Neural progenitor cell (in vitro differentiated cells): Measurements from ENCODE around the gene ATP5PF. TPM values are rescaled to one million over a fixed set of nuclear protein-coding genes. Genes with fewer than 3 reads are reported as not detected.

Experiments used
- DNase-seq: peaks from one replicate; pipeline ENCODE4 v3.0.0-alpha.2; 2016; ENCODE audit warnings: low spot score
- H2AFZ ChIP-seq: fragments of 200-600 bp; sonication (generic); replicated peaks from 2 replicates; pipeline ENCODE4 v1.6.1; 2016; ENCODE audit warnings: antibody characterized with exemption
- H3F3A ChIP-seq: fragments of 200-600 bp; sonication (generic); 2 replicates; pipeline ENCODE4 v1.6.1; 2016; ENCODE audit warnings: antibody characterized with exemption, low read depth
- H3K27ac ChIP-seq: fragments of 200-600 bp; sonication (generic); 2 replicates; pipeline ENCODE4 v1.5.1; 2016; ENCODE audit warnings: mild to moderate bottlenecking
- H3K27me3 ChIP-seq: fragments of 200-600 bp; sonication (generic); 2 replicates; pipeline ENCODE4 v1.6.1; 2016; ENCODE audit warnings: mild to moderate bottlenecking, moderate library complexity
- H3K36me3 ChIP-seq: fragments of 200-600 bp; sonication (generic); 2 replicates; pipeline ENCODE4 v1.5.1; 2016
- H3K4me1 ChIP-seq: fragments of 200-600 bp; sonication (generic); 2 replicates; pipeline ENCODE4 v1.6.1; 2016; ENCODE audit warnings: mixed run types
- H3K4me2 ChIP-seq: fragments of 200-600 bp; sonication (generic); 2 replicates; pipeline ENCODE4 v1.6.1; 2016
- H3K4me3 ChIP-seq: fragments of 200-600 bp; sonication (generic); 2 replicates; pipeline ENCODE4 v1.5.1; 2016
- H3K79me2 ChIP-seq: fragments of 200-600 bp; sonication (generic); 2 replicates; pipeline ENCODE4 v1.6.1; 2016; ENCODE audit warnings: low read depth
- H3K9ac ChIP-seq: fragments of 200-600 bp; sonication (generic); 2 replicates; pipeline ENCODE4 v1.6.1; 2016
- H3K9me3 ChIP-seq: fragments of 200-600 bp; sonication (generic); 2 replicates; pipeline ENCODE4 v1.5.1; 2016; ENCODE audit warnings: low read depth
- H4K20me1 ChIP-seq: fragments of 200-600 bp; sonication (generic); 2 replicates; pipeline ENCODE4 v1.6.1; 2016; ENCODE audit warnings: low read depth
- H3K27ac Mint-ChIP-seq: 3 replicates; pipeline ENCODE4 v1.8.0; 2021; ENCODE audit warnings: mixed read lengths
- H3K27me3 Mint-ChIP-seq: 2 replicates; pipeline ENCODE4 v1.8.0; 2022; ENCODE audit warnings: low read depth, mild to moderate bottlenecking, inconsistent platforms, moderate library complexity, mixed read lengths; ENCODE audit not compliant: insufficient read depth
- H3K36me3 Mint-ChIP-seq: 3 replicates; pipeline ENCODE4 v1.8.0; 2021; ENCODE audit warnings: mixed read lengths
- H3K4me1 Mint-ChIP-seq: 3 replicates; pipeline ENCODE4 v1.8.0; 2021; ENCODE audit warnings: mixed read lengths
- H3K4me3 Mint-ChIP-seq: 3 replicates; pipeline ENCODE4 v1.8.0; 2021; ENCODE audit warnings: mild to moderate bottlenecking, moderate library complexity, mixed read lengths
- H3K9me3 Mint-ChIP-seq: 3 replicates; pipeline ENCODE4 v1.8.0; 2020; ENCODE audit warnings: mixed read lengths
- EZH2 ChIP-seq: fragments of 200-600 bp; sonication (generic); IDR thresholded peaks from 2 replicates; pipeline ENCODE4 v1.6.1; 2017; ENCODE audit warnings: antibody characterized with exemption, mild to moderate bottlenecking, moderate library complexity
- EZH2phosphoT487 ChIP-seq: fragments of 200-600 bp; sonication (generic); IDR thresholded peaks from 2 replicates; pipeline ENCODE4 v1.6.1; 2017; ENCODE audit warnings: antibody characterized with exemption
- total RNA-seq: library from RNA; depleted of rRNA; stranded (reverse); fragments of >200 nt; gene quantifications from 2 replicates; pipeline ENCODE4 v1.2.3, GENCODE V29; 2015; ENCODE audit warnings: low replicate concordance
- TF ChIP-seq, protein P1 (sequence below): fragments of 200-600 bp; sonication (generic); IDR thresholded peaks from 2 replicates; pipeline ENCODE4 v1.5.1; 2017; ENCODE audit warnings: antibody characterized with exemption, mild to moderate bottlenecking

Gene ATP5PF
- total RNA-seq, 1 donor from 2014 or later, result 156 TPM

DNA sequence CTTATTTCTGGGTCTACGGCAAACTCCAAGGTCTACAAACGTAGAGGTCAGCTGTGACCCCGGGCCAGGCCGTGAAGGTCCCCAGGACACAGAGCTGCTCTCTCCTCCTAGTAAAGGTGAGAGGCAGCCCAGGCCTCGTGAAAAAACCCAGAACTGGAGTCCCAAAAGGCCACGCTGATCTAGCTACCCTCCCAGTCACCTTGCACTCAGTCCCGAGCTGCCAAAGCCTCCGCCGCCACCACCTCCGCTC lies 125 bp downstream of the ATP5PF start:
- Mint-ChIP-seq H3K4me3 (peak overlapping the region; percentile 100), H3K27me3 (peaks cover 5% of the 10 kb centered on the region), H3K27ac (peak overlapping the region; percentile 100), H3K4me1 (peaks cover 30% of the 10 kb centered on the region), H3K9me3 (no peaks in the 10 kb centered on the region), H3K36me3 (no peaks in the 10 kb centered on the region)
- H4K20me1 ChIP-seq, result peaks cover 20% of the 10 kb centered on the region
- H3K27me3 ChIP-seq, result no peaks in the 10 kb centered on the region
- peak overlapping the region; percentile 100 for H3K27ac ChIP-seq
- H3K79me2 ChIP-seq, result peaks cover 88% of the 10 kb centered on the region
- H3K36me3 ChIP-seq, result peaks cover under 1% of the 10 kb centered on the region
- no peak for DNase-seq
- peak overlapping the region; percentile 97 for H3K4me3 ChIP-seq
- TF ChIP-seq EZH2phosphoT487 (no peak), EZH2 (no peak)
- TF ChIP-seq, protein P1, sequence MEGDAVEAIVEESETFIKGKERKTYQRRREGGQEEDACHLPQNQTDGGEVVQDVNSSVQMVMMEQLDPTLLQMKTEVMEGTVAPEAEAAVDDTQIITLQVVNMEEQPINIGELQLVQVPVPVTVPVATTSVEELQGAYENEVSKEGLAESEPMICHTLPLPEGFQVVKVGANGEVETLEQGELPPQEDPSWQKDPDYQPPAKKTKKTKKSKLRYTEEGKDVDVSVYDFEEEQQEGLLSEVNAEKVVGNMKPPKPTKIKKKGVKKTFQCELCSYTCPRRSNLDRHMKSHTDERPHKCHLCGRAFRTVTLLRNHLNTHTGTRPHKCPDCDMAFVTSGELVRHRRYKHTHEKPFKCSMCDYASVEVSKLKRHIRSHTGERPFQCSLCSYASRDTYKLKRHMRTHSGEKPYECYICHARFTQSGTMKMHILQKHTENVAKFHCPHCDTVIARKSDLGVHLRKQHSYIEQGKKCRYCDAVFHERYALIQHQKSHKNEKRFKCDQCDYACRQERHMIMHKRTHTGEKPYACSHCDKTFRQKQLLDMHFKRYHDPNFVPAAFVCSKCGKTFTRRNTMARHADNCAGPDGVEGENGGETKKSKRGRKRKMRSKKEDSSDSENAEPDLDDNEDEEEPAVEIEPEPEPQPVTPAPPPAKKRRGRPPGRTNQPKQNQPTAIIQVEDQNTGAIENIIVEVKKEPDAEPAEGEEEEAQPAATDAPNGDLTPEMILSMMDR, result no peak
- H3K4me2 ChIP-seq, result peak overlapping the region; percentile 100
- H3K9me3 ChIP-seq, result no peaks in the 10 kb centered on the region
- peak overlapping the region; percentile 78 for H2AFZ ChIP-seq
- H3K4me1 ChIP-seq, result peaks cover 13% of the 10 kb centered on the region
- peaks cover 26% of the 10 kb centered on the region for H3F3A ChIP-seq
- H3K9ac ChIP-seq, result peak overlapping the region; percentile 93

DNA sequence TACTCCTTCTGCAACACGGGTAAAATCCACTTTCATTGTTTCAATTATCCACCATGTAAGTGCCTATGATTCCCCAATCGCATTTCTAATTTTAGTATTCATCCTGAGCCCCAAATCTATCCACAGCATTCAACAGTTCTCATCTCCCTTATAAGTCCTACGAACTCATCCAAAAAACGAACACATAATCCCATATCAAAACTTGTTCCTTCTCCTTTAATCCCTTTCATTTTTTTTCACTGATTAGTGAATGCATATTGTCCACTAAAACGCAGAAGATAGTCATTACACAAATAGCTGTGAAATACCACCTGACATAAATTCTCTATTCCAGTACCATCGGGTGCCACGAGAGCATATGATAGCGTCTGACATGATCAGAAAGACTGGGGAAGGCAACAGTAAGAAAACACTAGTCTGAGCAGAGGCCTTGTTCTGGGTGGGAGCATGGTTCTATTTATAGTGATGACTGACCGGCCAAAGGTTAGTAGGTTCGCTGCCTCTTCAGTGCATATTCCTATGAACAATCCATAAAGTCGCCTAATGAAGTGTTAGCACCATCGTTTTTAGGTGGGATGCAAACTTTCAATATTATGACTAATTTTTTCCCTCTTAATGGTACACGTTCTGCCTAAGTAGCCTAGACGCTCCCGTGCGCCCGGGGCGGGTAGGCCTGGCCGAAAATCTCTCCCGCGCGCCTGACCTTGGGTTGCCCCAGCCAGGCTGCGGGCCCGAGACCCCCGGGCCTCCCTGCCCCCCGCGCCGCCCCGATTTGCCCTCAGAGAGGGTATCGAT lies 648 bp downstream of the ATP5PF start:
- Mint-ChIP-seq H3K9me3 (no peaks in the 10 kb centered on the region), H3K27ac (peak overlapping the region; percentile 100), H3K36me3 (no peaks in the 10 kb centered on the region), H3K4me1 (peaks cover 30% of the 10 kb centered on the region), H3K4me3 (peak overlapping the region; percentile 100), H3K27me3 (peaks cover 5% of the 10 kb centered on the region)
- Histone ChIP-seq H3K9ac (peak overlapping the region; percentile 93), H4K20me1 (peaks cover 20% of the 10 kb centered on the region), H3K4me1 (peaks cover 13% of the 10 kb centered on the region), H3K4me2 (peak overlapping the region; percentile 100), H3K27ac (peak overlapping the region; percentile 100), H3K4me3 (peak overlapping the region; percentile 97), H3K36me3 (peaks cover 6% of the 10 kb centered on the region), H2AFZ (peak overlapping the region; percentile 78), H3F3A (peaks cover 26% of the 10 kb centered on the region), H3K9me3 (no peaks in the 10 kb centered on the region), H3K79me2 (peaks cover 85% of the 10 kb centered on the region), H3K27me3 (no peaks in the 10 kb centered on the region)
- TF ChIP-seq EZH2 (no peak), EZH2phosphoT487 (no peak)
- TF ChIP-seq, protein P1, result no peak
- DNase-seq, result no peak

DNA sequence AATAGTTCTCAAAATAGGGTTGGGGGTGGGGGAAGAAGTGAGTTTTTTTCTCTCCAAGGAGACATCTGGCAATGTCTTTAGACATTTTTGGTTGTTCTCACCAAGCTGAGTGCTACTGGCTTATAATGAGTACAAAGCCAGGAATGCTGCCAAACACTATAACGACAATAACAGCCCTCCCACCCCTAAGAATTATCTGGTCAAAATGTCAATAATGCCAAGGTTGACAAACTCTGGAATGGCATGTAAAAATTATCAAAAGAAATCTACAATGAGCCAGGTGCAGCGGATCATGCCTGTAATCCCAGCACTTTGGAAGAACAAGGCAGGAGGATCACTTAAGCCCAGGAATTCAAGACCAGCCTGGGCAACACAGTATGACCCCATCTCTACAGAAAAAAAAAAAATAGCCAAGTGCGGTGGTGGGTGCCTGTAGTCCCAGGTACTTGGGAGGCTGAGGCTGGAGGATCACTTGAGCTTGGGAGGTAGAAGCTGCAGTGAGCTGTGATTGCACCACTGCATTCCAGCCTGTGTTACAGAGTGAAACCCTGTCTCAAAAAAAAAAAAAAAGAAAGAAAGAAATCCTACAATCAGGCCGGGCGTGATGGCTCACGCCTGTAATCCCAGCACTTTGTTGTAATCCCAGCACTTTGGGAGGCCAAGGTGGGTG lies 2.5 kb downstream of the ATP5PF start:
- Histone ChIP-seq H2AFZ (no peak overlapping the region), H3K79me2 (peaks cover 67% of the 10 kb centered on the region), H3K9ac (no peak overlapping the region), H3K27me3 (no peaks in the 10 kb centered on the region), H3F3A (peaks cover 29% of the 10 kb centered on the region), H3K36me3 (peaks cover 10% of the 10 kb centered on the region), H3K27ac (no peak overlapping the region), H3K4me1 (peaks cover 13% of the 10 kb centered on the region), H3K4me3 (no peak overlapping the region), H4K20me1 (peaks cover 20% of the 10 kb centered on the region), H3K9me3 (no peaks in the 10 kb centered on the region), H3K4me2 (no peak overlapping the region)
- Mint-ChIP-seq H3K27ac (no peak overlapping the region), H3K4me1 (peaks cover 22% of the 10 kb centered on the region), H3K9me3 (no peaks in the 10 kb centered on the region), H3K27me3 (peaks cover 5% of the 10 kb centered on the region), H3K4me3 (no peak overlapping the region), H3K36me3 (peaks cover 9% of the 10 kb centered on the region)
- TF ChIP-seq, protein P1, result no peak
- TF ChIP-seq EZH2phosphoT487 (no peak), EZH2 (no peak)
- no peak for DNase-seq
